DMS79 treated with DMSO at 0.1 percent for 48 hours (cell line): Measurements from ENCODE around the gene DHX36.
A peak's percentile ranks its signal among the peaks of the same experiment; 100 is the strongest.

Source experiments
- DNase-seq: peaks from one replicate; lab custom pipeline; 2025; lab: John Stamatoyannopoulos, UW

The DHX36 gene, protein sequence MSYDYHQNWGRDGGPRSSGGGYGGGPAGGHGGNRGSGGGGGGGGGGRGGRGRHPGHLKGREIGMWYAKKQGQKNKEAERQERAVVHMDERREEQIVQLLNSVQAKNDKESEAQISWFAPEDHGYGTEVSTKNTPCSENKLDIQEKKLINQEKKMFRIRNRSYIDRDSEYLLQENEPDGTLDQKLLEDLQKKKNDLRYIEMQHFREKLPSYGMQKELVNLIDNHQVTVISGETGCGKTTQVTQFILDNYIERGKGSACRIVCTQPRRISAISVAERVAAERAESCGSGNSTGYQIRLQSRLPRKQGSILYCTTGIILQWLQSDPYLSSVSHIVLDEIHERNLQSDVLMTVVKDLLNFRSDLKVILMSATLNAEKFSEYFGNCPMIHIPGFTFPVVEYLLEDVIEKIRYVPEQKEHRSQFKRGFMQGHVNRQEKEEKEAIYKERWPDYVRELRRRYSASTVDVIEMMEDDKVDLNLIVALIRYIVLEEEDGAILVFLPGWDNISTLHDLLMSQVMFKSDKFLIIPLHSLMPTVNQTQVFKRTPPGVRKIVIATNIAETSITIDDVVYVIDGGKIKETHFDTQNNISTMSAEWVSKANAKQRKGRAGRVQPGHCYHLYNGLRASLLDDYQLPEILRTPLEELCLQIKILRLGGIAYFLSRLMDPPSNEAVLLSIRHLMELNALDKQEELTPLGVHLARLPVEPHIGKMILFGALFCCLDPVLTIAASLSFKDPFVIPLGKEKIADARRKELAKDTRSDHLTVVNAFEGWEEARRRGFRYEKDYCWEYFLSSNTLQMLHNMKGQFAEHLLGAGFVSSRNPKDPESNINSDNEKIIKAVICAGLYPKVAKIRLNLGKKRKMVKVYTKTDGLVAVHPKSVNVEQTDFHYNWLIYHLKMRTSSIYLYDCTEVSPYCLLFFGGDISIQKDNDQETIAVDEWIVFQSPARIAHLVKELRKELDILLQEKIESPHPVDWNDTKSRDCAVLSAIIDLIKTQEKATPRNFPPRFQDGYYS

GRCh38 chr3:154323891-154324738 lies at the start of gene DHX36:
DHX36 (minus strand) TSS chr3:154324487; CDS start chr3:154324416, 71 bp downstream.
- peak; percentile 88 for DNase-seq

- DNase-seq = no peak
Measured at GRCh38 chr3:154367221-154367620, 42.9 kb upstream of the DHX36 start.

DNA sequence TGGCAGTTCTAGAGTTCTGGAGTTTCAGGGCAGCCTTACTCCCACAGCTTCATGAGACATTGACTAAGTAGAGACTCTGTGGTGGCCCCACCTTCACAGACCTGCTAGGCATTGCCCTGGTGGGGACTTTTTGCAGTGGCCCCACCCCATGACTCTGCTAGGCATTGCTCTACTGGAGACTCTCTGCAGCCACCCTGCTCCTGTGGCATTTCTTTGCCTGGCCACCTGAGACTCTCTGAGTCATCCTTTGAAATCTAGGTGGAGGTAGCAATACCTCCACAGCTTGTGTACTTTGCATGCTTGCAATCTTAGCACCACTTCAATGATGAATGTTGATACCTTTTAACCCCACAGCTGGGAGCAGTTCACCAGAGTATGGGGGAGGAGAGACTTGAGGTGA lies 40.6 kb upstream of the DHX36 start:
- DNase-seq = no peak

GRCh38 chr3:154361099-154361498 lies 36.8 kb upstream of the DHX36 start:
- no peak for DNase-seq

GRCh38 chr3:154356009-154356408 lies 31.7 kb upstream of the DHX36 start:
- no peak for DNase-seq

DNA sequence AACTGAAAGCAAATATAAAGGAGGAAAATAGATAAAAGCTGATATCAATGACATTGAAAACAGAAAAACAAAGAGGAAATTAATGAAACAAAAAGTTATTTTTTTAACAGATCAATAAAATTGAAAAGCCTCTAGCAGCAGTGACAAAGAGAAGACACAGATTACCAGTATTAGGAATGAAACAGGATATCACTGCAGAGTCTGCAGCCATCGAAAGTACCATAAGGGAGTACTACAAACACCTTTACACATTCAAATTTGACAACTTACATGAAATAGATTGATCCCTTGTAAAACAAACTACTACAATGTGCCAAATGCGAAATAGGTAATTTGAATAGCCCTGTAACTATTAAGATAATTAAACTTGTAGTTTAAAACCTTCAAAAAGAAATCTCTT lies 24.9 kb upstream of the DHX36 start:
- no peak for DNase-seq

- no peak for DNase-seq
Measured at GRCh38 chr3:154345422-154346122, 21.3 kb upstream of the DHX36 start.

DNA sequence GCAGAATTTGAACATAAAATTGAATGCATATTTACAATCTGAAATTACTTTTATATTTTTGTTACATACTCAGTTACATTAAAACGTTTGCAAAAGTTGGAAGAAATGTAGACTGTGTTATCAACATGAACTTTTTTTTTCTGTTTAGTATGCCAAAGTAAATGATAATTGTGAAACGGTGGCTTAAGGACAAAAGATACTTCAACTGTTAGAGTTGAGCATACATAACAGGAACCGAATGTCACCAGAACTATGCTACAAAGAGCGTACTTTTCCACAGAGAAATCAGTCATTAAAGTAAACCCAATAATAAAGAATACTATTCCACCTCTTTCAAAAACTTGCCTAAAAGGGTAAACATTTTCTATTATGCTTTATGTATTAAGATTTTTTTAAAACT lies 14.3 kb upstream of the DHX36 start:
- DNase-seq = no peak

- DNase-seq = no peak
Measured at GRCh38 chr3:154338008-154338407, 13.7 kb upstream of the DHX36 start.

GRCh38 chr3:154334973-154335420 lies 10.7 kb upstream of the DHX36 start:
- peak; percentile 40 for DNase-seq

DNA sequence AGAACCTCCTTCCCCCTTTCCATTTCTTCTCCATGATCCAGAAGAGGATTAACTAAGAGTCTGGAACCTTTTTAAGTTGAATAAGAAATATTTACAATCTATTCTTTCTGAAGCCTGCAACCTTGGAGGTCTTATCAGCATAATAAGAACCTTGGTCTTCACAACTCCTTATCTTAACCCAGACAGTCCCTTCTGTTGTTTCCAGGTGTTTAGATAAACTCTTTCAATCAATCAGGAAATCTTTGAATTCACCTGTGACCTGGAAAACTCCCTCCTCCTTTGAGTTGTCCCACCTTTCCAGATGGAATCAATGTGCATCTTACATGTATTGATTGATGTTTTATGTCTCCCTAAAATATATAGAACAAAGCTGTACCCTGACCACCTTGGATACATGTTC lies 3.6 kb upstream of the DHX36 start:
- DNase-seq = no peak

- DNase-seq = peak; percentile 36
Measured at GRCh38 chr3:154324919-154325318, 632 bp upstream of the DHX36 start.

DNA sequence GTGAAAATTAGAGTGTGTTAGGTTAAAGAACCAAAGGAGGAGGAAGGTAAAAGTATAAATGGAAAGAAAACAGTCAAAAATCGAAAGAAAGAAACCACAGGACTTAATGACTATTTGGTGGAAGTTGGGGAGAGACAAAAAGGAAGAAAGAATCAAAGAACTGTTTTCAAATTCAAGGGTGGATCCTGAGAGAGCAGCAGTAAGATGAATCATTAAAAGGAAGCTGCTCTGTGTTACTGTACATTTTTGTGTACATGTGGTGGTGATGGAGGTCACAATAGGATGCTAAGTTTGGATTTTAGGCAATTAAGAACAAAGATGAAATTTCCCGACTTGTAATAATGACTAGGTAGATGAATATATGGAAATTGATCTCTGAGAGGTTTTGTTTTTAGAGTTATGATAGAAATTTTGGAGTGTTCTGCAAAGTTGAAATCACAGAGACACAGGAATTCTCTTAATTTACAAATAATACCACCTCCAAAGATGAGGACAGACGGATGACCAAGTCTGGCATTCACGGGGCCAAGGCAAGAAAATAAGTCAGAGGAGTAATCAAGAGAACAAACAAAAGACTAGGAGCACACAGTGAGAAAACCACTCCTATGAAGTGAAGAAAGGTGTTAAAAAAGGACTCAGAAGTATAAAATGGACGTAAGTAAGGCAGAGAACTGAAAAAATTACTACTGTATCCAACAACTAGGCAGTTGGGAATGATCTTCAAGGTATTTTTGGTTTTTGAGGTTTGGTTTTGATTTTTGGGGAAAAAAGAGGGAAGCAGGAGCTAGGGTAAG lies 7.1 kb downstream of the DHX36 start:
- DNase-seq = no peak

GRCh38 chr3:154314152-154314551 lies 10.1 kb downstream of the DHX36 start:
- no peak for DNase-seq

GRCh38 chr3:154310840-154311239 lies 13.4 kb downstream of the DHX36 start:
- DNase-seq = no peak

DNA sequence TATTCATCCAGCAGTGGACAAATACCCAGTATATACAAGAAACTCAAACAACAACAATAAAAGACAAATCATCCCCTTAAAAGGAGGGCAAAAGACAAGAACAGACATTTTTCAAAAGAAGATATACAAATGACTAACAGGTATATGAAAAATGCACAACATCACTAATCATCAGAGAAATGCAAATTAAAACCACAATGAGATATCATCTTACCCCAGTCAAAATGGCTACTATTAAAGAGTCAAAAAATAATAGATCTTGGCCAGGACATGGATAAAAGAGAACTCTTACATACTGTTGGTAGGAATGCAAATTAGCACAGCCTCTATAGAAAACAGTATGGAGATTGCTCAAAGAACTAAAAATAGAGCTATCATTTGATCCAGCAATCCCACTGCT lies 16.9 kb downstream of the DHX36 start:
- no peak for DNase-seq

- no peak for DNase-seq
Measured at GRCh38 chr3:154304936-154305335, 19.4 kb downstream of the DHX36 start.

- DNase-seq = no peak
Measured at GRCh38 chr3:154304116-154304786, 20.0 kb downstream of the DHX36 start.

DNA sequence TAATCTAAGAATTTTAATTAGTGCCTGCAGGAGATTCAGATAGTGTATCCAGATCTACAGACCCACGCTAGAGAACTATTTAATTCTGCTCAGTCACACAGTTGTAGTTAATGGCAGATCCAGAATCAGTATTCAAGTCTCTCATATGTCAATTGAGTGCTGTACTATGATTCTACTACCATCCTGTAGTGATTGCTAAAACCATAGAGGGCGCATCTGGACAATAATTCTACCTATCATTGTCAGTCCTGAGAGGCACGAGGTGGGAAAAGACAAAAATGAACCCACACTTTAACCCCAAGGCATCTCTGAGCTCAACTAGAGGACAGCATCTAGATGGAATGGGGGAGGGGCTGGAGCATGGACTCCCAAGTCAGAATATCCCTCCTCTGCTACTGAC lies 22.7 kb downstream of the DHX36 start:
- no peak for DNase-seq

DNA sequence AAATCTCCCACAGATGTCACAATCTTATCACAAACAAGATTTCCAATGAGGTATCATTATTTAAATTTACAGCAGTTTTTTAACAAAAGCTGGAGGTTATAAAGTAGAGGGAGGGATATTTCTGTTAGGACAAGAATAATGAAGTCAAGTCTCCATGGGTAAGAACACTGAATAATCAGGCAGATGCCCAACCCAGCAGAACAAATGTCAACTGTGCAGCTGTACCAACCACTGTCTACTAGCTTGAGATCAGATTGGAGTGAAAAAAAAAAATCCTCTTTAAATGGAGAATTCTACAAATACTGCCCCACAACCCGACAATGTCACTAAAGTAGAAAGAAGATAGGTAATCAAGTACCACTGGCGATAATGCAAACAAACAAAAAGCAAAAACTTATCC lies 30.3 kb downstream of the DHX36 start:
- DNase-seq = no peak
